SK-N-MC (cell line): Measurements from ENCODE around the gene IGF2BP2.

Experiments
- DNase-seq: peaks from one replicate; pipeline ENCODE4 v3.0.0-alpha.2; 2011; ENCODE audit warnings: low read depth, low spot score
- H3K27ac ChIP-seq: fragments of 200-600 bp; sonication (generic); 2 replicates; pipeline ENCODE4 v1.5.1; 2016; ENCODE audit warnings: mixed run types
- H3K36me3 ChIP-seq: fragments of 200-600 bp; sonication (generic); 2 replicates; pipeline ENCODE4 v1.6.1; 2017; ENCODE audit warnings: antibody characterized with exemption, low read length, mixed read lengths; ENCODE audit not compliant: insufficient read depth
- H3K4me3 ChIP-seq: fragments of 200-600 bp; sonication (generic); 2 replicates; pipeline ENCODE4 v1.5.1; 2016
- H3K9ac ChIP-seq: fragments of 200-600 bp; sonication (generic); 2 replicates; pipeline ENCODE4 v1.8.0; 2017; ENCODE audit warnings: mixed run types, mixed read lengths; ENCODE audit not compliant: insufficient read length
- H3K9me3 ChIP-seq: fragments of 200-600 bp; sonication (generic); 2 replicates; pipeline ENCODE4 v1.6.1; 2017; ENCODE audit warnings: low read depth, mild to moderate bottlenecking, antibody characterized with exemption, low read length, moderate library complexity, mixed read lengths
- EZH2 ChIP-seq: fragments of 200-600 bp; sonication (generic); IDR thresholded peaks from one replicate; pipeline ENCODE4 v1.6.1; 2017; ENCODE audit warnings: antibody characterized with exemption
- FOXP2 ChIP-seq: optimal IDR thresholded peaks from 2 replicates; pipeline ENCODE3; 2011; ENCODE audit warnings: mild to moderate bottlenecking, moderate library complexity; ENCODE audit not compliant: insufficient read depth; ENCODE audit errors: extremely low read length, control extremely low read depth
- POLR2AphosphoS5 ChIP-seq: IDR thresholded peaks from 2 replicates; pipeline ENCODE4 v1.6.1; 2012; ENCODE audit warnings: mild to moderate bottlenecking, low read depth, low read length, borderline replicate concordance

The IGF2BP2 gene

GRCh38 chr3:185825006-185825638, at the start of gene IGF2BP2:
IGF2BP2 (minus strand) TSS chr3:185825042; CDS start chr3:185824960, 82 bp downstream.
- TF ChIP-seq POLR2AphosphoS5 (peak; percentile 74; the same call in 1 of the 2 replicates), EZH2 (no peak), FOXP2 (no peak)
- H3K9me3 ChIP-seq = no peaks in the 10 kb centered on the region
- H3K36me3 ChIP-seq = peaks cover 5% of the 10 kb centered on the region; the same call in 1 of the 2 replicates
- peak within 1 kb of the TSS; percentile 89 for H3K27ac ChIP-seq
- no peak for DNase-seq
- peak within 1 kb of the TSS; percentile 90 for H3K4me3 ChIP-seq
- peak within 1 kb of the TSS; percentile 97 for H3K9ac ChIP-seq

- no peak overlapping the region for H3K27ac ChIP-seq
- no peak overlapping the region for H3K4me3 ChIP-seq
- no peak for TF ChIP-seq POLR2AphosphoS5
- H3K9me3 ChIP-seq = no peaks in the 10 kb centered on the region
- H3K36me3 ChIP-seq = no peaks in the 10 kb centered on the region
- no peak overlapping the region for H3K9ac ChIP-seq
- no peak for DNase-seq
These were observed 49.3 kb upstream of the IGF2BP2 start for GRCh38 chr3:185874119-185874518.

- DNase-seq = no peak
- no peaks in the 10 kb centered on the region for H3K9me3 ChIP-seq
- no peak overlapping the region for H3K9ac ChIP-seq
- no peaks in the 10 kb centered on the region for H3K36me3 ChIP-seq
- H3K4me3 ChIP-seq = no peak overlapping the region
- H3K27ac ChIP-seq = no peak overlapping the region
- TF ChIP-seq FOXP2 (no peak), EZH2 (no peak), POLR2AphosphoS5 (no peak)
These were observed 42.8 kb upstream of the IGF2BP2 start for GRCh38 chr3:185867650-185868049.

GRCh38 chr3:185866995-185867394, 42.2 kb upstream of the IGF2BP2 start:
- Histone ChIP-seq H3K9me3 (no peaks in the 10 kb centered on the region), H3K36me3 (no peaks in the 10 kb centered on the region), H3K4me3 (no peak overlapping the region), H3K9ac (no peak overlapping the region), H3K27ac (no peak overlapping the region)
- DNase-seq = no peak
- no peak for TF ChIP-seq EZH2
- no peak for TF ChIP-seq POLR2AphosphoS5
- TF ChIP-seq FOXP2 = no peak

GRCh38 chr3:185866555-185866954, 41.7 kb upstream of the IGF2BP2 start:
- Histone ChIP-seq H3K27ac (no peak overlapping the region), H3K9ac (no peak overlapping the region), H3K36me3 (no peaks in the 10 kb centered on the region), H3K4me3 (no peak overlapping the region), H3K9me3 (no peaks in the 10 kb centered on the region)
- TF ChIP-seq POLR2AphosphoS5 (no peak), EZH2 (no peak)
- DNase-seq = no peak

- Histone ChIP-seq H3K9me3 (no peaks in the 10 kb centered on the region), H3K9ac (no peak overlapping the region), H3K36me3 (no peaks in the 10 kb centered on the region), H3K27ac (no peak overlapping the region), H3K4me3 (no peak overlapping the region)
- TF ChIP-seq EZH2 (no peak), FOXP2 (no peak), POLR2AphosphoS5 (no peak)
- DNase-seq = no peak
These were observed 40.4 kb upstream of the IGF2BP2 start for GRCh38 chr3:185865247-185865646.

GRCh38 chr3:185864767-185865166, 39.9 kb upstream of the IGF2BP2 start:
- TF ChIP-seq EZH2 = no peak
- Histone ChIP-seq H3K9ac (no peak overlapping the region), H3K4me3 (no peak overlapping the region), H3K27ac (no peak overlapping the region), H3K36me3 (no peaks in the 10 kb centered on the region), H3K9me3 (no peaks in the 10 kb centered on the region)
- DNase-seq = no peak

- Histone ChIP-seq H3K4me3 (no peak overlapping the region), H3K27ac (no peak overlapping the region), H3K36me3 (no peaks in the 10 kb centered on the region), H3K9ac (no peak overlapping the region), H3K9me3 (no peaks in the 10 kb centered on the region)
- DNase-seq = no peak
- no peak for TF ChIP-seq EZH2
- no peak for TF ChIP-seq POLR2AphosphoS5
- no peak for TF ChIP-seq FOXP2
These were observed 38.1 kb upstream of the IGF2BP2 start for GRCh38 chr3:185862920-185863319.

GRCh38 chr3:185859294-185859972, 34.6 kb upstream of the IGF2BP2 start:
- no peak for DNase-seq

More at GRCh38 chr3:185859294-185859972, 34.6 kb upstream of the IGF2BP2 start:
- H3K27ac ChIP-seq = no peak overlapping the region
- no peaks in the 10 kb centered on the region for H3K36me3 ChIP-seq
- H3K9me3 ChIP-seq = peaks cover 6% of the 10 kb centered on the region; the same call in 1 of the 2 replicates
- H3K9ac ChIP-seq = no peak overlapping the region
- TF ChIP-seq EZH2 (no peak), POLR2AphosphoS5 (no peak), FOXP2 (no peak)
- no peak overlapping the region for H3K4me3 ChIP-seq
